ENCODE results near the gene DIMT1.

DIMT1 gene

GRCh38 chr5:62403411-62404250 lies at the start of gene DIMT1:
DIMT1 (minus strand) TSS chr5:62403905; CDS start chr5:62403772, 133 bp downstream.
- DNase-seq, result peak; percentile 93

- no peak for DNase-seq
Observed at GRCh38 chr5:62450259-62450658, 46.6 kb upstream of the DIMT1 start.

- DNase-seq, result no peak
Observed at GRCh38 chr5:62448528-62448927, 44.8 kb upstream of the DIMT1 start.

- DNase-seq, result no peak
Observed at GRCh38 chr5:62432621-62433064, 28.9 kb upstream of the DIMT1 start.

GRCh38 chr5:62431735-62432620 lies 28.3 kb upstream of the DIMT1 start:
- no peak for DNase-seq

GRCh38 chr5:62424763-62425162 lies 21.1 kb upstream of the DIMT1 start:
- DNase-seq, result no peak

- DNase-seq, result no peak
Observed at GRCh38 chr5:62421414-62421813, 17.7 kb upstream of the DIMT1 start.

- DNase-seq, result no peak
Observed at GRCh38 chr5:62419609-62420008, 15.9 kb upstream of the DIMT1 start.

GRCh38 chr5:62418462-62419076 lies 14.9 kb upstream of the DIMT1 start:
- no peak for DNase-seq

- no peak for DNase-seq
Observed at GRCh38 chr5:62413711-62414110, 10.0 kb upstream of the DIMT1 start.

- peak; percentile 99 for DNase-seq
Observed at GRCh38 chr5:62412549-62413329, 9.0 kb upstream of the DIMT1 start, which contains the start of gene IPO11. IPO11 (plus strand) TSS chr5:62412763; CDS start chr5:62437280, 24,517 bp downstream.

- DNase-seq, result no peak
Observed at GRCh38 chr5:62395210-62395950, 8.3 kb downstream of the DIMT1 start.

GRCh38 chr5:62386824-62387223 lies 16.9 kb downstream of the DIMT1 start:
- no peak for DNase-seq

GRCh38 chr5:62385816-62386400 lies 17.8 kb downstream of the DIMT1 start:
- no peak for DNase-seq

GRCh38 chr5:62385131-62385530 lies 18.6 kb downstream of the DIMT1 start:
- no peak for DNase-seq

- no peak for DNase-seq
Observed at GRCh38 chr5:62376064-62376463, 27.6 kb downstream of the DIMT1 start.

- DNase-seq, result no peak
Observed at GRCh38 chr5:62375627-62376026, 28.1 kb downstream of the DIMT1 start.

- DNase-seq, result no peak
Observed at GRCh38 chr5:62374090-62374489, 29.6 kb downstream of the DIMT1 start.

GRCh38 chr5:62373382-62373781 lies 30.3 kb downstream of the DIMT1 start:
- no peak for DNase-seq

- DNase-seq, result no peak
Observed at GRCh38 chr5:62372600-62372999, 31.1 kb downstream of the DIMT1 start.

GRCh38 chr5:62371409-62371808 lies 32.3 kb downstream of the DIMT1 start:
- DNase-seq, result no peak
